ENCODE results near the gene HLF. TPM values are rescaled to one million over a fixed set of nuclear protein-coding genes. Genes with fewer than 3 reads are reported as not detected.
A peak's percentile ranks its signal among the peaks of the same experiment; 100 is the strongest.

The HLF gene
- total and polyA plus RNA-seq, 2 donors (not counting 1 experiment from before 2014, with no cell fraction given), result 0.10 TPM; not detected in 1

GRCh38 chr17:55347341-55347740 is 82.6 kb downstream of the HLF start:
- H3K9ac ChIP-seq (ENCODE audit: low read length), result no peak overlapping the region
- no peak overlapping the region for H2AFZ ChIP-seq (ENCODE audit: insufficient read depth, low read depth, low read length, poor library complexity, severe bottlenecking)
- 100% methylated on average over 2 of the region's 2 CpGs for WGBS (ENCODE audit: insufficient coverage)
- no peaks in the 10 kb centered on the region for H3K36me3 ChIP-seq (replicated peaks in 1 of 2; ENCODE audit: control extremely low read depth in 1 of 2, control insufficient read depth in 1 of 2, extremely low read depth in 1 of 2, insufficient read depth in 2 of 2, low read length in 1 of 2)
- no peaks in the 10 kb centered on the region for H3K9me3 Mint-ChIP-seq (ENCODE audit: insufficient read depth)
- no peak for TF ChIP-seq EZH2 (IDR thresholded peaks at IDR 0.05; ENCODE audit: borderline replicate concordance, insufficient read depth, low read depth, low read length, poor library complexity, severe bottlenecking)
- TF ChIP-seq CTCF (IDR thresholded peaks at IDR 0.05), result no peak
- no peak overlapping the region for H3K27ac Mint-ChIP-seq
- peaks cover 0 to 4% (median 0%) of the 10 kb centered on the region in 3 donors for H3K9me3 ChIP-seq (ENCODE audit: control extremely low read depth in 1 of 3, control insufficient read depth in 2 of 3, insufficient read depth in 1 of 3, low read length in 2 of 3)
- no peak overlapping the region for H3K4me3 Mint-ChIP-seq
- no peak for ATAC-seq (ENCODE audit: low read depth)
- no peaks in the 10 kb centered on the region for H3K4me1 ChIP-seq (ENCODE audit: control insufficient read depth in 2 of 2, insufficient read depth in 2 of 2, low read length in 2 of 2)
- ChIA-PET CTCF (interaction anchor here (0.7 to 7.0 kb wide), 14 partner anchors 10 to 424 kb away, joined by 3 to 82 read pairs (median 4); partner anchors contain the start of gene SMIM36), POLR2A (no interaction called here)
- intact Hi-C loops (cut with micrococcal nuclease), result no loop called here
- H3K79me2 ChIP-seq (ENCODE audit: control insufficient read depth, insufficient read depth, low read length), result no peaks in the 10 kb centered on the region
- no peak overlapping the region for H3K4me3 ChIP-seq (ENCODE audit: control extremely low read depth in 1 of 5, extremely low read depth in 1 of 5, insufficient read depth in 1 of 5, low read depth in 2 of 5, low read length in 4 of 5)
- no peak for DNase-seq
- no peak overlapping the region for H3K4me2 ChIP-seq (replicated peaks; ENCODE audit: low read depth, low read length, poor library complexity, severe bottlenecking)
- H4K20me1 ChIP-seq (ENCODE audit: control insufficient read depth, insufficient read depth, low read length, poor library complexity, severe bottlenecking), result no peaks in the 10 kb centered on the region
- H3K27me3 ChIP-seq (replicated peaks in 1 of 4; ENCODE audit: control extremely low read depth in 1 of 4, control insufficient read depth in 3 of 4, insufficient read depth in 4 of 4, low read length in 3 of 4), result peaks cover 0 to 6% (median 0%) of the 10 kb centered on the region in 4 experiments
- peaks cover 3% of the 10 kb centered on the region for H3K4me1 Mint-ChIP-seq
- H3K27me3 Mint-ChIP-seq, result peaks cover 11% of the 10 kb centered on the region
- H3K27ac ChIP-seq (ENCODE audit: low read length in 2 of 2), result no peak overlapping the region

- H3K4me1 Mint-ChIP-seq, result peaks cover 3% of the 10 kb centered on the region
- ATAC-seq (ENCODE audit: low read depth), result peak; percentile 47
- peaks cover 0 to 3% (median 0%) of the 10 kb centered on the region in 4 experiments for H3K27me3 ChIP-seq (replicated peaks in 1 of 4; ENCODE audit: control extremely low read depth in 1 of 4, control insufficient read depth in 3 of 4, insufficient read depth in 4 of 4, low read length in 3 of 4)
- POLR2A ChIA-PET, result no interaction called here
- intact Hi-C loops (cut with micrococcal nuclease), result loop anchor here (2.0 kb wide), 1 partner anchor 356 kb away; no protein-coding TSS in a partner anchor
- H2AFZ ChIP-seq (ENCODE audit: insufficient read depth, low read depth, low read length, poor library complexity, severe bottlenecking), result peak overlapping the region; percentile 18
- no peak overlapping the region for H3K9ac ChIP-seq (ENCODE audit: low read length)
- no peaks in the 10 kb centered on the region for H3K79me2 ChIP-seq (ENCODE audit: control insufficient read depth, insufficient read depth, low read length)
- no peak overlapping the region for H3K4me2 ChIP-seq (replicated peaks; ENCODE audit: low read depth, low read length, poor library complexity, severe bottlenecking)
- H3K4me3 Mint-ChIP-seq, result no peak overlapping the region
- no peak overlapping the region for H3K27ac ChIP-seq (ENCODE audit: low read length in 2 of 2)
- H3K27me3 Mint-ChIP-seq, result peaks cover 11% of the 10 kb centered on the region
- peaks cover 0 to 4% (median 0%) of the 10 kb centered on the region in 3 donors for H3K9me3 ChIP-seq (ENCODE audit: control extremely low read depth in 1 of 3, control insufficient read depth in 2 of 3, insufficient read depth in 1 of 3, low read length in 2 of 3)
- 58% methylated on average over 3 of the region's 10 CpGs for WGBS (ENCODE audit: insufficient coverage)
- no peaks in the 10 kb centered on the region for H3K9me3 Mint-ChIP-seq (ENCODE audit: insufficient read depth)
- H3K4me1 ChIP-seq (ENCODE audit: control insufficient read depth in 2 of 2, insufficient read depth in 2 of 2, low read length in 2 of 2), result no peaks in the 10 kb centered on the region
- peak; percentile 60 for DNase-seq
- H3K36me3 ChIP-seq (replicated peaks in 1 of 2; ENCODE audit: control extremely low read depth in 1 of 2, control insufficient read depth in 1 of 2, extremely low read depth in 1 of 2, insufficient read depth in 2 of 2, low read length in 1 of 2), result no peaks in the 10 kb centered on the region
- H3K4me3 ChIP-seq (ENCODE audit: control extremely low read depth in 1 of 5, extremely low read depth in 1 of 5, insufficient read depth in 1 of 5, low read depth in 2 of 5, low read length in 4 of 5), result no peak overlapping the region
- CTCF ChIA-PET, result interaction anchor here (0.7 to 7.0 kb wide), 17 partner anchors 8 to 422 kb away, joined by 3 to 82 read pairs (median 3); partner anchors contain the start of gene SMIM36
- no peak overlapping the region for H3K27ac Mint-ChIP-seq
- TF ChIP-seq CTCF (IDR thresholded peaks at IDR 0.05), result peak; percentile 93
- no peak for TF ChIP-seq EZH2 (IDR thresholded peaks at IDR 0.05; ENCODE audit: borderline replicate concordance, insufficient read depth, low read depth, low read length, poor library complexity, severe bottlenecking)
- H4K20me1 ChIP-seq (ENCODE audit: control insufficient read depth, insufficient read depth, low read length, poor library complexity, severe bottlenecking), result no peaks in the 10 kb centered on the region
Measured at GRCh38 chr17:55348749-55349354, 84.1 kb downstream of the HLF start.
